CD14-positive monocyte (primary cell): ENCODE measurements around the gene SPRED3. TPM values are rescaled to one million over a fixed set of nuclear protein-coding genes. Genes with fewer than 3 reads are reported as not detected.

Source experiments
- DNase-seq, 3 donors: peaks; one replicate each; pipeline ENCODE4 v3.0.0-alpha.2; 2011 to 2022
- H2AFZ ChIP-seq: 2 replicates; pipeline ENCODE4 v1.6.0; 2012; ENCODE audit warnings: mild to moderate bottlenecking, low read depth, low read length, inconsistent platforms; ENCODE audit not compliant: insufficient read depth, poor library complexity, severe bottlenecking
- H3K27ac ChIP-seq, 2 donors: 1 replicate in 1 of 2; 2 replicates in 1 of 2; pipeline ENCODE4 v1.5.1; 2012 to 2013; ENCODE audit warnings: low read length in 2 of 2, control low read depth in 1 of 2, inconsistent platforms in 1 of 2, low read depth in 1 of 2, mild to moderate bottlenecking in 1 of 2
- H3K27me3 ChIP-seq, 2 donors: one replicate each; pipeline versions ENCODE4 v1.6.0 to v1.6.1; 2011 to 2013; ENCODE audit warnings: low read length in 2 of 2; ENCODE audit not compliant: control insufficient read depth in 2 of 2, insufficient read depth in 2 of 2
- H3K36me3 ChIP-seq, 2 donors: replicated peaks in 1 of 2; 1 replicate in 1 of 2; 2 replicates in 1 of 2; pipeline versions ENCODE4 v1.5.1 to v1.6.1; 2012 to 2013; ENCODE audit warnings: low read length in 2 of 2, control low read depth in 1 of 2, inconsistent platforms in 1 of 2, mild to moderate bottlenecking in 1 of 2; ENCODE audit not compliant: insufficient read depth in 2 of 2, control insufficient read depth in 1 of 2
- H3K4me1 ChIP-seq, 2 donors: 1 replicate in 1 of 2; 2 replicates in 1 of 2; pipeline versions ENCODE4 v1.5.1 to v1.6.1; 2012 to 2013; ENCODE audit warnings: low read length in 2 of 2, control low read depth in 1 of 2, inconsistent platforms in 1 of 2, mild to moderate bottlenecking in 1 of 2, moderate library complexity in 1 of 2; ENCODE audit not compliant: insufficient read depth in 2 of 2, control insufficient read depth in 1 of 2
- H3K4me2 ChIP-seq: replicated peaks from 2 replicates; pipeline ENCODE3; 2012; ENCODE audit warnings: low read length, moderate library complexity, mild to moderate bottlenecking; ENCODE audit not compliant: poor library complexity, severe bottlenecking; ENCODE audit errors: extremely low read depth
- H3K4me3 ChIP-seq, 3 experiments: fragments of 200-600 bp in 1 of 3; sonication (generic) in 1 of 3; replicated peaks in 1 of 3; 1 replicate in 2 of 3; 2 replicates in 1 of 3; pipeline ENCODE4 v1.5.1; 2011 to 2013; ENCODE audit warnings: low read length in 3 of 3, mild to moderate bottlenecking in 3 of 3, control low read depth in 2 of 3, low read depth in 2 of 3, inconsistent platforms in 1 of 3, moderate library complexity in 1 of 3
- H3K79me2 ChIP-seq: 2 replicates; pipeline ENCODE4 v1.6.0; 2012; ENCODE audit warnings: mild to moderate bottlenecking, control low read depth, inconsistent platforms, low read length, moderate library complexity; ENCODE audit not compliant: insufficient read depth
- H3K9ac ChIP-seq: 2 replicates; pipeline ENCODE4 v1.6.0; 2017; ENCODE audit warnings: low read length, mild to moderate bottlenecking; ENCODE audit not compliant: insufficient read depth, poor library complexity, severe bottlenecking
- H3K9me3 ChIP-seq, 2 donors: replicated peaks in 1 of 2; 1 replicate in 1 of 2; 2 replicates in 1 of 2; pipeline versions ENCODE4 v1.5.1 to v1.6.1; 2012 to 2013; ENCODE audit warnings: low read length in 2 of 2, control low read depth in 1 of 2; ENCODE audit not compliant: control insufficient read depth in 1 of 2, insufficient read depth in 1 of 2
- H4K20me1 ChIP-seq: 2 replicates; pipeline ENCODE4 v1.6.0; 2012; ENCODE audit warnings: mild to moderate bottlenecking, low read length, control low read depth, moderate library complexity; ENCODE audit not compliant: insufficient read depth
- H3K27ac Mint-ChIP-seq, 7 donors: one replicate each; pipeline ENCODE4 v1.8.0; 2020; ENCODE audit warnings: mild to moderate bottlenecking in 7 of 7, mixed read lengths in 7 of 7, moderate library complexity in 6 of 7, inconsistent platforms in 2 of 7
- H3K27me3 Mint-ChIP-seq, 3 donors: one replicate each; pipeline ENCODE4 v1.8.0; 2021 to 2022; ENCODE audit warnings: low read depth in 3 of 3, mild to moderate bottlenecking in 3 of 3, mixed read lengths in 3 of 3, moderate library complexity in 3 of 3, inconsistent platforms in 1 of 3
- H3K36me3 Mint-ChIP-seq, 2 donors: one replicate each; pipeline ENCODE4 v1.8.0; 2020; ENCODE audit warnings: mixed read lengths in 2 of 2, inconsistent platforms in 1 of 2, mild to moderate bottlenecking in 1 of 2
- H3K4me1 Mint-ChIP-seq: one replicate; pipeline ENCODE4 v1.8.0; 2020; ENCODE audit warnings: mild to moderate bottlenecking, mixed read lengths
- H3K4me3 Mint-ChIP-seq, 2 donors: one replicate each; pipeline ENCODE4 v1.8.0; 2020; ENCODE audit warnings: mild to moderate bottlenecking in 2 of 2, mixed read lengths in 2 of 2, moderate library complexity in 1 of 2
- H3K9me3 Mint-ChIP-seq, 7 donors: one replicate each; pipeline ENCODE4 v1.8.0; 2020 to 2022; ENCODE audit warnings: mixed read lengths in 7 of 7, mild to moderate bottlenecking in 6 of 7, moderate library complexity in 6 of 7, inconsistent platforms in 2 of 7
- WGBS: methylation state at CpG from one replicate; pipeline ENCODE4 v1.1.5; 2013; ENCODE audit warnings: missing lambda C conversion rate; ENCODE audit not compliant: insufficient coverage; 5-methylcytosine and 5-hydroxymethylcytosine counted together
- intact Hi-C, 2 donors: fragments of 100-400 bp; cut with micrococcal nuclease; formaldehyde crosslinking; loops; one replicate each; pipeline versions ENCODE4 v1.15.0 to v1.15.1; 2023
- polyA plus RNA-seq, 3 donors: library from polyadenylated mRNA; depleted of rRNA in 1 of 3; unstranded in 2 of 3; stranded (reverse) in 1 of 3; fragments of 300-500 nt in 2 of 3; fragments of >200 nt in 1 of 3; fragmentation: Illumina TruSeq in 2 of 3; gene quantifications; 1 replicate in 2 of 3; 2 replicates in 1 of 3; pipeline ENCODE4 v1.2.3, GENCODE V29; 2012 to 2021
- TF ChIP-seq, protein P1 (sequence below): fragments of 200-600 bp; IDR thresholded peaks from one replicate; pipeline ENCODE4 v1.8.0; 2022; ENCODE audit warnings: antibody characterized with exemption, mild to moderate bottlenecking

SPRED3 gene
- polyA plus RNA-seq, 3 donors: 0.33 TPM; not detected in 2

DNA sequence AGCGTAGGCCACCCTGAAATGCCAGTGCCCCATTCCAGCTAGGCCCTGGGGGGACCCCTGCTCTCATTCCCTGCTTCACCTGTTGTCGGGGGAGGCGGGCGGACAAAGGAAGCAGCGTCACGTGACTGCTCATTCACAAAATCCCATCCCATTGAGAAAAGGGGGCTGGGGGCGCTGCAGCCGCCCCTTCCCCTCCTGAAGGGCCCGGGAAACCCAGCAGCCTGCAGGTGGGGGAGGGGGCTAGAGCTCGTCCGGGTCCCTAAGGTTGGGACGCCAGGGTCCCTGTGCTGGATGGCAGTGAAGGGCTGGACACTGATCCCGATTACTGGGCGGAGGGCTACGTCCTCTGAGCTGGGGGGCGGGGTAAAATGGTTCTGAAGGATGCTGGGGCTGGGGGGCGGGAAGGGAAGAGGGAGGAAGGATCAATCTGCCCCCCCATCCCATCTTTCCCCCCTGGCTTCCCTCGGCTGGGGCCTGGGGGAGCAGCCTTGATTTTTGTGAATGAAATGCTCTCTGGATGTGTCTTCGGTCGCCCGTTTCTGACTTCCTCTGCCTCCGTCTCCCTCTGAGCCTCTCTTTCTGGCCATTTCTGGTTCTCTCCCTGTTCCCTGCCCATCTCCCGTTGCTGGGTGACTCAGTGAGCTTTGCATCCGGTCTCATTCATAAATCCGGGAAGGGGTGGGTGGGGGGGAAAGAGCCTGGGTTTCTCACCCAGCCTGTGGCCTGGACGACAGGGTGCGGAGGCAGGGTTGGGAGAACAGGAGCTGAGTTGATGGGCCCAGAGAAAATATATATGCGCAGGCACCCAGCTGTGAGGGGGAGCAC lies 816 bp downstream of the SPRED3 start:
- Mint-ChIP-seq H3K27ac (no peak overlapping the region), H3K9me3 (peaks cover 0 to 12% (median 5%) of the 10 kb centered on the region in 7 donors), H3K4me1 (peaks cover 26% of the 10 kb centered on the region), H3K36me3 (peaks cover 9 to 16% of the 10 kb centered on the region in 2 donors), H3K27me3 (peaks cover 66 to 94% (median 77%) of the 10 kb centered on the region in 3 donors), H3K4me3 (peak overlapping the region in 1 of 2 donors; percentile 82)
- no peak overlapping the region for H3K9ac ChIP-seq
- H3K36me3 ChIP-seq: peaks cover 0 to 8% of the 10 kb centered on the region in 2 donors
- H3K9me3 ChIP-seq: peaks cover 0 to 9% of the 10 kb centered on the region in 2 donors
- H3K4me2 ChIP-seq: no peak overlapping the region
- WGBS: 12% methylated on average over 9 of the region's 28 CpGs
- DNase-seq: no peak
- H3K4me1 ChIP-seq: peaks cover 32 to 39% of the 10 kb centered on the region in 2 donors
- H3K4me3 ChIP-seq: no peak overlapping the region
- intact Hi-C loops: no loop called here
- no peak overlapping the region for H3K27ac ChIP-seq
- TF ChIP-seq, protein P1, sequence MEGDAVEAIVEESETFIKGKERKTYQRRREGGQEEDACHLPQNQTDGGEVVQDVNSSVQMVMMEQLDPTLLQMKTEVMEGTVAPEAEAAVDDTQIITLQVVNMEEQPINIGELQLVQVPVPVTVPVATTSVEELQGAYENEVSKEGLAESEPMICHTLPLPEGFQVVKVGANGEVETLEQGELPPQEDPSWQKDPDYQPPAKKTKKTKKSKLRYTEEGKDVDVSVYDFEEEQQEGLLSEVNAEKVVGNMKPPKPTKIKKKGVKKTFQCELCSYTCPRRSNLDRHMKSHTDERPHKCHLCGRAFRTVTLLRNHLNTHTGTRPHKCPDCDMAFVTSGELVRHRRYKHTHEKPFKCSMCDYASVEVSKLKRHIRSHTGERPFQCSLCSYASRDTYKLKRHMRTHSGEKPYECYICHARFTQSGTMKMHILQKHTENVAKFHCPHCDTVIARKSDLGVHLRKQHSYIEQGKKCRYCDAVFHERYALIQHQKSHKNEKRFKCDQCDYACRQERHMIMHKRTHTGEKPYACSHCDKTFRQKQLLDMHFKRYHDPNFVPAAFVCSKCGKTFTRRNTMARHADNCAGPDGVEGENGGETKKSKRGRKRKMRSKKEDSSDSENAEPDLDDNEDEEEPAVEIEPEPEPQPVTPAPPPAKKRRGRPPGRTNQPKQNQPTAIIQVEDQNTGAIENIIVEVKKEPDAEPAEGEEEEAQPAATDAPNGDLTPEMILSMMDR: no peak
- peaks cover 20% of the 10 kb centered on the region for H4K20me1 ChIP-seq
- peaks cover 38 to 94% of the 10 kb centered on the region in 2 donors for H3K27me3 ChIP-seq
- no peaks in the 10 kb centered on the region for H3K79me2 ChIP-seq
- H2AFZ ChIP-seq: no peak overlapping the region

DNA sequence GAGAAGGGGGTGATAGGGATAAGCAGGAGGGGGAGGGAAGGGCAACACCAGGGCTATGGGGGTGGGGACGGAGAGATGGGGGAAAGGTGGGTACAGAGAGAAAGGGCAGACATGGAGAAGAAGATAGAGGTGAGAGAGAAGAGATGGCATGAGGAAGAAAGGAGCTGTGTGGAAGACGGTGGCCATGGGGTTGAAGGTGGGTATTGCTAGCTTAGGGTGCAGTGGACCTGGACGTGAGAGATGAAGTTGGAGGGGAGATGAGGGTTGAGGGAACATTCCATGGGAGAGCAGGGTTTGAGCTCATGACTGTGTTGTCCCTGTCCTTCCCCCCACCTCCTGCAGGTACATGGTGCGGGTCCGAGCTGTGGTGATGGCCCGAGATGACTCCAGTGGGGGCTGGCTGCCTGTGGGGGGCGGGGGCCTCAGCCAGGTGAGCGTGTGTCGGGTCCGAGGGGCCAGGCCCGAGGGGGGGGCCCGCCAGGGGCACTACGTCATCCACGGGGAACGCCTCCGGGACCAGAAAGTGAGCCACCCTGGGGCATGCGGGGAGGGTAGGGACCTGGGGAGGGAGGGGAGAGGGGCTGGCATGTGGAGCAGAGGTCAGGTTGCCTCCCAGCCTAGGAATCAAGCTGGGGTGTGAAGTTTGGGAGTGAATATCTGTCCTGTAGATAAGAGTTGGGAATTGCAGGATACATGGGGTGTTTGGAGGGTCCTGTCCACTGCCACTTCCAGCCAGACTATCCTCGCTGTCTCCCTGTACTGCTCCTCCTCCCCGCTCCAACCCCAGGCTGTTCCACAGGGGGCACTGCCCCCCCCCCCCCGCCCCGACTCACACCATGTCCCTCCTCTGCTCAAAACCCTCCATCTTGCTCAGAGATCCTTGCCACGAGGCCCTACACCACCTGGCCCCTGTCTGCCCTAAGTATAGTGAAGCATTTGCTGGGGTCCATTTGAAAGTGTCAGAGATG lies 1.7 kb downstream of the SPRED3 start:
- H3K9ac ChIP-seq: no peak overlapping the region
- TF ChIP-seq, protein P1: no peak
- H4K20me1 ChIP-seq: peaks cover 10% of the 10 kb centered on the region
- H3K27me3 Mint-ChIP-seq: peaks cover 68 to 94% (median 82%) of the 10 kb centered on the region in 3 donors
- H3K4me1 Mint-ChIP-seq: peaks cover 27% of the 10 kb centered on the region
- H3K27ac ChIP-seq: no peak overlapping the region
- H3K79me2 ChIP-seq: no peaks in the 10 kb centered on the region
- H2AFZ ChIP-seq: no peak overlapping the region
- no peak for DNase-seq
- H3K36me3 Mint-ChIP-seq: peaks cover 2 to 7% of the 10 kb centered on the region in 2 donors
- WGBS: 31% methylated on average over 16 of the region's 22 CpGs
- peak overlapping the region in 1 of 7 donors; percentile 15 for H3K27ac Mint-ChIP-seq
- peaks cover 32 to 38% of the 10 kb centered on the region in 2 donors for H3K4me1 ChIP-seq
- peaks cover 0 to 15% (median 5%) of the 10 kb centered on the region in 7 donors for H3K9me3 Mint-ChIP-seq
- intact Hi-C loops: no loop called here
- peaks cover 0 to 13% of the 10 kb centered on the region in 2 donors for H3K9me3 ChIP-seq
- H3K4me2 ChIP-seq: no peak overlapping the region
- no peaks in the 10 kb centered on the region for H3K36me3 ChIP-seq
- H3K4me3 ChIP-seq: no peak overlapping the region
- H3K4me3 Mint-ChIP-seq: peak overlapping the region in 1 of 2 donors; percentile 67
- peaks cover 46 to 94% of the 10 kb centered on the region in 2 donors for H3K27me3 ChIP-seq
